GM21619 (cell line): ENCODE measurements around the gene VSX2.

Source experiments
- ATAC-seq: cut with Tn5 transposase; IDR thresholded peaks from one replicate; pipeline ENCODE4 v1.9.1; 2021; ENCODE audit not compliant: unreplicated experiment

The VSX2 gene

GRCh38 chr14:74301594-74302151 lies 62.4 kb downstream of the VSX2 start:
- no peak for ATAC-seq

- ATAC-seq: no peak
Observed at GRCh38 chr14:74302152-74302628, 62.9 kb downstream of the VSX2 start.

- ATAC-seq: peak; percentile 97
Observed at GRCh38 chr14:74302634-74303569, 63.7 kb downstream of the VSX2 start, which contains the start of gene ABCD4. Gene ABCD4 (minus strand): TSS chr14:74302934. CDS start chr14:74302912, 22 bp downstream.

GRCh38 chr14:74308695-74309094 lies 69.4 kb downstream of the VSX2 start:
- ATAC-seq: no peak

- no peak for ATAC-seq
Observed at GRCh38 chr14:74309125-74310022, 70.1 kb downstream of the VSX2 start.

GRCh38 chr14:74312161-74312560 lies 72.9 kb downstream of the VSX2 start:
- ATAC-seq: no peak
